Endothelial cell of hepatic sinusoid (primary cell): ENCODE results near the gene PTPRU.
"Not testable (repeated sequence)": the region's sequence is repeated elsewhere in the genome, so short reads cannot be mapped to it uniquely, and the experiment has no call there.

Experiments
- in situ Hi-C: cut with HindIII; loops from 2 replicates; pipeline ENCODE4 v1.10.0; 2017; ENCODE audit warnings: low sequenced_read_pairs

PTPRU gene

DNA sequence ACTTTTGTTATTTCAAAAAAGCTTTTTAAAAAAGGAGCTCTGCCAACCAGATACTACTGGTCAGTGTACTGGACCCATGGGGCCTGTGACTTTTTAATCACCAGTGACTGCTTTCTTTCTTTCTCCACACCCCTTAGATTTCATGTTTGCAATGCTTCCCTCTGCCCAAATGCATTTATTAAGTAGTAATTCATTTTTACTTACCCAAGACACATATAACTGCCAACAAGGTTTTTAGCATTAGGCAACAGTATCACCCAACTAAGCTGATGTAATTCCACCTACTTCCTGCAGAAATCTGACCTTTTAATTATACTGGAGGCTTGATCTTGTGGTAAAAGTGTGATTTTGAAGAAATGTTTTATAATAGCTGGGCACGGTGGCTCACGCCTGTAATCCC, 18.1 kb upstream of the PTPRU start:
- in situ Hi-C loops = no loop called here

- in situ Hi-C loops = no loop called here
Observed at GRCh38 chr1:29221296-29221695, 15.0 kb upstream of the PTPRU start.

DNA sequence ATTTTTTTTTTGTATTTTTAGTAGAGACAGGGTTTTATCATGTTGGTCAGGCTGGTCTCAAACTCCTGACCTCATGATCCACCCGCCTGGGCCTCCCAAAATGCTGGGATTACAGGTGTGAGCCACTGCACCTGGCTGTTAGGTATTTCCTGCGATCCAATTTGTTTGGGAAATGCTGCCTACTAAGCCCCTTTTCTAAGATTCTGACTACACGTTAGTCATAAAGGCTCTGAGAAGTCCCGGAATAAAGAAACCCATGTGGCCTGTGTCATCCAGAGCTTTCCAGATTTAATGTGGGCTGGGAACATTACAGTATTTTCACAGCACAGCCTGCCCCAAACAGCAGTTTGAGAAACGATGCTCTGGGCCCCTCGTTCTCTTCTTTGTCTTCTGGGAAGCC, 14.1 kb upstream of the PTPRU start:
- in situ Hi-C loops = not testable (repeated sequence)

- in situ Hi-C loops = no loop called here
Observed at GRCh38 chr1:29222686-29223085, 13.6 kb upstream of the PTPRU start.

GRCh38 chr1:29223521-29223920, 12.8 kb upstream of the PTPRU start:
- in situ Hi-C loops = no loop called here

DNA sequence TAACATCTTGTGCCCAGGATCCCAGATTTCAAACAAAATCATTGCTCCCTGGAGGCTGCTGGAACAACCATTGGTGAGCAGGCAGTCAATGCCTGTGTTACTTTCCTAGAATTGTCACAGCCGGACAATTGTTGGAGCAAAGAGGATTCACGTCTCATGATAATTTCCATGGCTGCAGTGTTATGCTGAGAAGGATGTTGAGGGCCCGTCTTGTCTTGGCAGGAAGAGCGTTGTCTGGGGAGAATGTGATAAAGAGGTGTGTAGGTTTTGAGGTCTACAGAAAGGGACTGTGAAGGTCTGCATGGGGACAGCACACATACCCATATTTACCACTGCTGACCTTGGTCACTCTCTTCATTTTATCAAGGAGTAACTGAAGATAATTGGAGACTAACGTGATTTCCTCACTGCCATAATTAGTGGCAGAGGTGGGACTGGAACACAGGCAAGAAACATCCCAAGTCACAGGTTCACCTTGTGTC, 11.9 kb upstream of the PTPRU start:
- in situ Hi-C loops = no loop called here

DNA sequence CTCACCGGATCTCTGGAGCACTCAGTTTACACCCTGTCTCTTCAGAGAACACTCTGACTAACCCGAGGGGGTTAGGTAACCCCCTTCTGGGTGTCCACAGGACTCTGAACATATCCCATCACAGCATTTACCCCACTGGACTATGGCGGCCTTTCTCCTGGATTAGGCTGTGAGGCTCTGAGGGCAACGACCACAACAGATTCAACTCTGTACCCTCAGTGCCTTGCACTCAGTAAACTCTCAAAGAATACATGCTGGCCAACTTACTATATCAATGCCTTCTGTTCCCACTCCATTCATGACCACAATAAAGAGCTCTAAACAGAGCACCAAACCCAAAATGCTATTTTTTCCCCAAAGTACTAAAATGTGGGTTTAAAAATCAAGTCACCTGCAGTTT, 11.0 kb upstream of the PTPRU start:
- in situ Hi-C loops = loop anchor here (25.0 kb wide), 2 partner anchors 862 to 1462 kb away; no protein-coding TSS in a partner anchor

DNA sequence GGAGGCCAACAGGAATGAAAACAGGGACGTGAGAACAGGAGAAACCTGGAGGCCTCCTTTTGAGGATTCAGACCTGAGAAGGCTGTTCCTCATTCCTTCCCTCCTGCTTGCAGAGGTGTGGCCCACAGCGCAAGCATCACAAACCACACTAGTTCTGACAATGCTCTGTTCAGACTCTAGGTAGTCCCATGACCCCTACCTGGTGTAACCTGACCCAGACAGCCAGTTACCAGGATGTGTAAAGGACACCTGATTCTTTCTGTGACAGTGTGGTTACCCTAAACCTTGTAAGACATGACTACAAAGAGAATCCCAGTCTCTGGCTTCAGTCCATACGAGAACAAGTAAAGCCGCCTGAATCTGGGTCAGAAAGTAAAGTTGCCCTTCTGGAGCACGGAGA, 8.8 kb upstream of the PTPRU start:
- in situ Hi-C loops = loop anchor here (25.0 kb wide), 2 partner anchors 860 to 1460 kb away; no protein-coding TSS in a partner anchor

DNA sequence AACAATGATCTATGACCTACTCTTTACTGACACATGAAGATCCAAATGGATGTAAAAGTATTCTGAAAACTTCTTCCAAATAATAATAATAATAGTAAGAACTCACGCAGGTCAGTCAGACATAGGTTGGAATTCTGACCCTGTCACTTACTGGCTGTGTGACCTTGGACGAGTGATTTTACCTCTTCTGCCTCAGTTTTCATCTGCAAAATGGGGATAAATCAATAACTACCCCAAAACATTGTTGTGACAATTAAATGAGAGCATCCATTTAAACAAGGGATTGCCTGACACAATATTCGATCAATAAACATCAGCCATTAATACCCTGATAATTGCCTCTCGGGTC, 6.1 kb upstream of the PTPRU start:
- in situ Hi-C loops = loop anchor here (25.0 kb wide), 2 partner anchors 857 to 1457 kb away; no protein-coding TSS in a partner anchor

- in situ Hi-C loops = loop anchor here (25.0 kb wide), 2 partner anchors 857 to 1457 kb away; no protein-coding TSS in a partner anchor
Observed at GRCh38 chr1:29230553-29231378, 5.6 kb upstream of the PTPRU start, which contains the start of gene MECR. Gene MECR, minus strand, starts transcription at chr1:29230934. Its CDS starts 28 bp downstream, at chr1:29230906.

GRCh38 chr1:29232387-29232786, 3.9 kb upstream of the PTPRU start:
- in situ Hi-C loops = loop anchor here (25.0 kb wide), 2 partner anchors 855 to 1455 kb away; no protein-coding TSS in a partner anchor

- in situ Hi-C loops = loop anchor here (25.0 kb wide), 2 partner anchors 854 to 1454 kb away; no protein-coding TSS in a partner anchor
Observed at GRCh38 chr1:29233693-29234092, 2.6 kb upstream of the PTPRU start.

DNA sequence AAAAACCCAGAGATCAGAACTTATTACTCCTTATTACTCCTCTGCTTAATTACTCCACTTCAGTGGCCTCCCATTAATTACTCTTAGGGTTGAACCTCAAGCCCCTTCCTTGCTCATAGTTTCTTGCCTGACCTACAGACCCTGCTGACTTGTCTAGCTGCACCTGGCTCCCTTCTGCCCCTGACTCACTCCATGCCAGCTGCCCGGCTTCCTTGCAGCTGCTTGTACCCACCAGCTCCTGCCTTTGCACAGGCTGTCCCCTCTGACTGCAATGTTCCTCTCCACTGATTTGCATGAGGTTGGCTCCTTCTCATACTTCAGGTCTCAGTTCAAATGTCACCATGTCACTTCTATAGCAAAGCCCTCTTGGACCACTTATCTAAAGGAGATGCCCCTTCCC, 1.9 kb upstream of the PTPRU start:
- in situ Hi-C loops = loop anchor here (25.0 kb wide), 2 partner anchors 853 to 1453 kb away; no protein-coding TSS in a partner anchor

DNA sequence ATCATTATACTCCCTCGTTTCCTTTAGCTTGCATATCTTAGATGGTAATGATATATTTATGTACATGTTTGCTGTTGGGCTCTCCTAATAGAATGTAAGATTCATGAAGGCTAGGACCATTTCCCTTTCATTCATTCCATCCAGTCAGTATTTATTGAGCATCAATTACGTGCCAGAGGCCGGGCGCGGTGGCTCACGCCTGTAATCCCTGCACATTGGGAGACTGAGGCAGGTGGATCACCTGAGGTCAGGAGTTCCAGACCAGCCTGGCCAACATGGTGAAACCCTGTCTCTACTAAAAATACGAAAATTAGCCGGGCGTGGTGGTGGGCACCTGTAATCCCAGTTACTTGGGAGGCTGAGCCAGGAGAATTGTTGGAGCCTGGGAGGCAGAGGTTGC, 1.4 kb upstream of the PTPRU start:
- in situ Hi-C loops = loop anchor here (25.0 kb wide), 2 partner anchors 852 to 1452 kb away; no protein-coding TSS in a partner anchor

- in situ Hi-C loops = loop anchor here (25.0 kb wide), 2 partner anchors 851 to 1451 kb away; no protein-coding TSS in a partner anchor
Observed at GRCh38 chr1:29236712-29237128, 398 bp downstream of the PTPRU start.

GRCh38 chr1:29237129-29237821, 953 bp downstream of the PTPRU start:
- in situ Hi-C loops = loop anchor here (25.0 kb wide), 2 partner anchors 850 to 1450 kb away; no protein-coding TSS in a partner anchor

- in situ Hi-C loops = loop anchor here (25.0 kb wide), 2 partner anchors 849 to 1449 kb away; no protein-coding TSS in a partner anchor
Observed at GRCh38 chr1:29237852-29238619, 1.7 kb downstream of the PTPRU start.

GRCh38 chr1:29238620-29239002, 2.3 kb downstream of the PTPRU start:
- in situ Hi-C loops = loop anchor here (25.0 kb wide), 2 partner anchors 849 to 1449 kb away; no protein-coding TSS in a partner anchor

DNA sequence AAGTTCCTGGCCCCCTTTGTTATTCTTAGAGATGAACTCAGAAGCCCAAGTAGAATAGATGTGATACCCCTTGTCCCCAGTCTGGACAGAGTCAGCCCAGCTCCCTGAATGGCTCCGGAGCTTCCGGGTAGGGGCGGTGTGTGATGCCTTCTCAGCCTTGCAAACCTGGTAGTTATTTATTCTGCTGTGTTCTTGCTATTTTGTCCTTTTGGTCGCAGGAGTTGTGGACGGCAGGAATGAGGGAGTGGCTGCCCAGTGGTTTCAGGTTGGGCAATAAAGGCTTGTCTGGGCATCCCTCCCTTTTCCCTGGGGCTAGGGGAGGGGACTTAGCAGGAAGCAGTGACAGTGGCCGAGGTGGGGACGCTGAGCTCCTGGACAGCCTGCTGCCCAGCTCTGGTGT, 2.8 kb downstream of the PTPRU start:
- in situ Hi-C loops = loop anchor here (25.0 kb wide), 2 partner anchors 848 to 1448 kb away; no protein-coding TSS in a partner anchor

GRCh38 chr1:29240400-29240837, 4.1 kb downstream of the PTPRU start:
- in situ Hi-C loops = loop anchor here (10.0 to 25.0 kb wide), 3 partner anchors 464 to 1447 kb away; no protein-coding TSS in a partner anchor
